HG03378 (cell line): ENCODE measurements around the gene TSNAXIP1.
"Not testable (repeated sequence)": the region's sequence is repeated elsewhere in the genome, so short reads cannot be mapped to it uniquely, and the experiment has no call there.

Source experiments
- ATAC-seq: cut with Tn5 transposase; IDR thresholded peaks from one replicate; pipeline ENCODE4 v1.9.1; 2021; ENCODE audit warnings: mild to moderate bottlenecking, moderate library complexity; ENCODE audit not compliant: unreplicated experiment

Gene TSNAXIP1

GRCh38 chr16:67857547-67858233 is 51.0 kb downstream of the TSNAXIP1 start:
- ATAC-seq, result no peak

DNA sequence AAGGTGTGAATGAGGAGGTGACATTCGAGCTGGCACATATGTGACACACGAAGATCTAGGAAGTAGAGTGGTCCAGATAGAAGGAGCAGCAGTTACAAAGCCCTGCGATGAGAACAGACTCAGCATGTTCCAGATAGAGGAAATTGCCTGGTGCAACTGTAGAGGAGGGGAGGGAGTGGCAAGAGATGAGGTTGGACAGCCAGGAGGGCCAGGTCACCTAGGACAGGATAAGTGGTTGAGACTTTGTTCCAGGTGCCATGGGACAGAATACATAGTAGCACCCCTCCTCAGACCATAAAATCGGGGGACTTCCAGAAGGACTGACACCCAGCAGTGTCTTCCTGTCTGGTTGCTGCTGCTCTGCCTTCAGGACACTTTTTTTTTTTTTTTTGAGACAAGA is 51.8 kb downstream of the TSNAXIP1 start:
- ATAC-seq, result no peak

- ATAC-seq, result no peak
Observed at GRCh38 chr16:67860589-67861398, 54.1 kb downstream of the TSNAXIP1 start.

DNA sequence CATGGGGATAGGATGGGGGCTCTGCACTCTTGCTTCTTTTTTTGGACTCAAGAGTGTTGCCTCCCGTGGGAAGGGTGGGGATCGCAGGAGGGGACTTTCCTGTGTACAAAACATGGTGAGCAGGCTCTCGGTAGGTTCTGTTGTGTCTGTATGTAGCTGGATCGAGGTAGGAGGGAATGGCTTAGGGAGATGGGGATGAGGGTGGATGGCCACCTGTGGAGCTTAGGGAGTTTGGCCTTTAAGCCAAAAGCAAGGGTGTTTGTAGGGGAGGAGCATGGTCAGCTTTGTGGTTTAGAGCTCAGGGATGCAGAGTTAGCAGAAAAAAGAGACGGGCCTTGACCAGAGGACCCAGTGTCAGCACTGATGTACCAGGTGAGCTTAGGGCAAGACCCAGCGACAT is 55.2 kb downstream of the TSNAXIP1 start:
- ATAC-seq, result no peak

GRCh38 chr16:67862623-67863583 is 56.2 kb downstream of the TSNAXIP1 start:
- no peak for ATAC-seq

GRCh38 chr16:67864044-67864443 is 57.4 kb downstream of the TSNAXIP1 start:
- not testable (repeated sequence) for ATAC-seq

DNA sequence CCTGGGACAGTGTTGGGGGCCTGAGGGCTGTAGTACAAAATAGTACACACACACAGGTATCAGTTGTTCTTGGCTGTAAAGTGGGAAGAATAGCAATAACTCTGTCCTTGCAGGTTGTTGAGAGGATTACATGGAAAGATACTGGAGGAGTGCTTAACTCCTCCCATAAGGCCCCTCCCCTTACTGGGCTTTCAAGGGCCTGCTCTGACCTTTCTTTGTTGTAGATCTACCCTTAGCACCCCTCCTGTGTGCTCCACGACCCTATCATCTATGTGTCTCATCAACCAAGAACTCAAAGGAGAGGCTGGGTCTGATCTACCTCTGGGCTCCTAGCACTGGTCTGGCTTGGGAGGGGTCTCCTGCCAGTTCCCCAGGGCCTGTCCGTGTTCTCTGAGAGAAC is 57.9 kb downstream of the TSNAXIP1 start:
- no peak for ATAC-seq

DNA sequence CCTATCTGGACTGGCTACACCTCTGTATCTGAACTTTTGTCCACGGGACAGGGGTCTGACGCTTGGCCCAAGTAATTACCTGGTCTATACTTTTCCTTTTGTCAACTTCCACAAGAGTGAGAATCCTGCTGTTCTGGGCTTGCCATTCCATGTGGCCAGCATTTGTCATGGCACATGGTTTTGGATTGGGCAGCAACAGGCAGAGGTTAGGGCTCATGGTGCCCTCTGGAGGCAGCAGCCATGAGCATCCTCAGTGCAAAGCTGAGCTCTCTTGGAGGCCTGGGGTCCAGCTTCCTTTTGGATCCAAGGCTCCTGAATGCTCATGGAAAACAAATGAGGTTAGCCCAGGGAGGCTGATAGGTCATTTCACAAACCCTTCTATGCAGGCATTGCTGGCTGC is 58.6 kb downstream of the TSNAXIP1 start:
- no peak for ATAC-seq

GRCh38 chr16:67868290-67868689 is 61.6 kb downstream of the TSNAXIP1 start:
- no peak for ATAC-seq

GRCh38 chr16:67869653-67870052 is 63.0 kb downstream of the TSNAXIP1 start:
- no peak for ATAC-seq

GRCh38 chr16:67871256-67871655 is 64.6 kb downstream of the TSNAXIP1 start:
- no peak for ATAC-seq

DNA sequence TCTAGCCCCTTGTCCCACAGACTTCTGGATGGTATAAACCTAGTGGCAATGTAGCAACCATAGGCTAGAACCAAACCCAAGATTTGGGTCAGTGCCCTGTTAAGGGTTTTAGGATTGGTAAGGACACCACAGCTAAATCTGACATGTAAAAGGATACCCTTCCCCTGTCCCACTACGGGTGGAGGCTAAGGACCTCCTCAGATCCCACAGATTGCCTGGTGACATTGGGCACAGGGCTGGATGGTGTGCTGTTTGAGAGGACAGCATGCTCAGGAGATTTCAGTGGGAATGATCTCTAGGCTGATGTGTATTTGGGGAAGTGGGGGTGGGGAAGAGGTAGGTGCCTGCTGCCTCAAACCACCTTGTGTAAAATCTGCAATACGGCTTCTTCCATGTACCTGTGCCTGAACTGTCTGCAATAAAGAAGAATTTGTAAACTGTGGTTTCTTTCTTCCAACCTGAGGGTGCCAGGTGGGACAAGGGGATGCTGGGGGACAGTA is 65.5 kb downstream of the TSNAXIP1 start:
- ATAC-seq, result no peak

GRCh38 chr16:67872631-67873434 is 66.1 kb downstream of the TSNAXIP1 start, which contains the start of gene EDC4:
TSS of gene EDC4 (plus strand) at chr16:67873052. CDS start at chr16:67873262, 210 bp downstream.
- ATAC-seq, result peak; percentile 49

- no peak for ATAC-seq
Observed at GRCh38 chr16:67873435-67874370, 67.0 kb downstream of the TSNAXIP1 start.

DNA sequence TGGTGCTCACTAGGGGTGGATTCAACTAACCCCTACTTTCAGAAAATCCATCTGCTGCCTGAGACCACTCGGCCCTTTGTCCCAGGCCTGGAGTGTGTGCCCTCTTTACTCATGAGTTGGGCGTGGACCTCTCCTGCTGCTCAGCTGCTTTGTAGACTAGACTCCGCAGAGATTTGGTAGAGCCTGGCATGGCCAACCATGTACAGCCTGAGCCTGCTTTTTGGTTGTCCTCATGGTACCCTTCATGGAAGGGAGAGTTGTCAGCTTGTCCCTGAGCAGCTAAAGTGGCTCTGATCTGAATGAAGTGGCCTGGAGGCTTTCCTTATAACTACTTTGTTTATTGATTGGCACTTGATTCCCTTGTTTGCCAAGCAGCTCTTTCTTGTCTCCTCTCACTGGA is 67.7 kb downstream of the TSNAXIP1 start:
- ATAC-seq, result no peak

DNA sequence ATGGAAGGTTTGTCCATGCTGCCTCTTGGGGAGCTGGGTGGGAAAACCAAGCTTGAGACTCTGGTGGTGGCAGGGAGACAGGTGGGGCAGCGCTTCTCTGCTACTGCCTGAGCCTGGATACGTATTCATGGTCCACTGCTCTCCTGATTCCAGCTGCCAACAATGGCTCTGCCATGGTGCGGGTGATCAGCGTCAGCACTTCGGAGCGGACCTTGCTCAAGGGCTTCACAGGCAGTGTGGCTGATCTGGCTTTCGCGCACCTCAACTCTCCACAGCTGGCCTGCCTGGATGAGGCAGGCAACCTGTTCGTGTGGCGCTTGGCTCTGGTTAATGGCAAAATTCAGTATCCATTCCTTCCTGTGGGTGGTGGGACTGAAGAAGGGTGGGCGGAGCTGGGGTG is 70.4 kb downstream of the TSNAXIP1 start:
- ATAC-seq, result no peak
